Keratinocyte (primary cell): ENCODE results near the gene UBE2F. TPM values are rescaled to one million over a fixed set of nuclear protein-coding genes. Genes with fewer than 3 reads are reported as not detected.

Source experiments
- DNase-seq: peaks from one replicate; pipeline ENCODE4 v3.0.0-alpha.2; 2011; ENCODE audit warnings: low read depth, missing footprints, low spot score
- FAIRE-seq: peaks from 2 replicates; lab custom pipeline; 2011; peaks lifted over from hg19 to GRCh38; lab: Jason Lieb, UNC
- H2AFZ ChIP-seq: 2 replicates; pipeline ENCODE4 v1.6.0; 2012; ENCODE audit warnings: low read length, control low read depth, inconsistent platforms; ENCODE audit not compliant: control insufficient read depth
- H3K27ac ChIP-seq: 2 replicates; pipeline ENCODE4 v1.5.1; 2011; ENCODE audit warnings: low read length; ENCODE audit not compliant: control insufficient read depth, insufficient read depth
- H3K27me3 ChIP-seq: 3 replicates; pipeline ENCODE4 v1.6.0; 2011; ENCODE audit warnings: low read length; ENCODE audit not compliant: control insufficient read depth, insufficient read depth; ENCODE audit errors: extremely low read depth
- H3K36me3 ChIP-seq, 2 experiments: 2 replicates in 1 of 2; 3 replicates in 1 of 2; pipeline ENCODE4 v1.5.1; 2011; ENCODE audit warnings: low read length in 2 of 2, mild to moderate bottlenecking in 1 of 2; ENCODE audit not compliant: control insufficient read depth in 2 of 2, insufficient read depth in 2 of 2; ENCODE audit errors: extremely low read depth in 1 of 2
- H3K4me1 ChIP-seq: 3 replicates; pipeline ENCODE4 v1.5.1; 2011; ENCODE audit warnings: low read length; ENCODE audit not compliant: control insufficient read depth, insufficient read depth; ENCODE audit errors: extremely low read depth
- H3K4me2 ChIP-seq: 3 replicates; pipeline ENCODE4 v1.6.0; 2011; ENCODE audit warnings: low read depth, low read length; ENCODE audit not compliant: control insufficient read depth, insufficient read depth; ENCODE audit errors: extremely low read depth
- H3K4me3 ChIP-seq, 3 experiments: fragments of 200-600 bp in 1 of 3; sonication (generic) in 1 of 3; 2 replicates in 2 of 3; 3 replicates in 1 of 3; pipeline ENCODE4 v1.5.1; 2011 to 2016; ENCODE audit warnings: low read length in 3 of 3, mild to moderate bottlenecking in 3 of 3, control low read depth in 2 of 3, inconsistent platforms in 1 of 3, low read depth in 1 of 3, mixed read lengths in 1 of 3, mixed run types in 1 of 3, moderate library complexity in 1 of 3; ENCODE audit not compliant: control insufficient read depth in 2 of 3, insufficient read depth in 2 of 3; ENCODE audit errors: extremely low read depth in 1 of 3
- H3K79me2 ChIP-seq: 2 replicates; pipeline ENCODE4 v1.6.0; 2012; ENCODE audit warnings: low read length; ENCODE audit not compliant: control insufficient read depth, insufficient read depth
- H3K9ac ChIP-seq: 3 replicates; pipeline ENCODE4 v1.6.0; 2011; ENCODE audit warnings: low read length; ENCODE audit not compliant: control insufficient read depth, insufficient read depth; ENCODE audit errors: extremely low read depth
- H3K9me1 ChIP-seq: 3 replicates; pipeline ENCODE4 v1.6.0; 2011; ENCODE audit warnings: low read length; ENCODE audit not compliant: control insufficient read depth, insufficient read depth; ENCODE audit errors: extremely low read depth
- H3K9me3 ChIP-seq: 2 replicates; pipeline ENCODE4 v1.5.1; 2012; ENCODE audit warnings: low read depth, low read length; ENCODE audit not compliant: control insufficient read depth
- H4K20me1 ChIP-seq: 3 replicates; pipeline ENCODE4 v1.6.0; 2011; ENCODE audit warnings: low read length; ENCODE audit not compliant: control insufficient read depth, insufficient read depth; ENCODE audit errors: extremely low read depth
- CTCF ChIP-seq, 3 experiments: IDR thresholded peaks in 1 of 3; conservative IDR thresholded peaks in 1 of 3; optimal IDR thresholded peaks in 1 of 3; 2 replicates in 2 of 3; 3 replicates in 1 of 3; pipeline versions ENCODE3 to v1.5.1; 2011; ENCODE audit warnings: low read length in 3 of 3, mild to moderate bottlenecking in 3 of 3, moderate library complexity in 2 of 3, control low read depth in 1 of 3, inconsistent platforms in 1 of 3; ENCODE audit not compliant: insufficient read depth in 2 of 3; ENCODE audit errors: extremely low read depth in 1 of 3
- EZH2 ChIP-seq: IDR thresholded peaks from one replicate; pipeline ENCODE4 v1.6.1; 2012; ENCODE audit warnings: inconsistent platforms, mild to moderate bottlenecking, low read length, moderate library complexity
- dilution Hi-C: fragments of 300-500 bp; cut with MboI; formaldehyde crosslinking; loops from one replicate; pipeline ENCODE4 v1.7.0; 2020; ENCODE audit warnings: low sequenced_read_pairs; ENCODE audit not compliant: extremely low pct_ligation_motif_present
- polyA plus RNA-seq, 5 experiments: library from polyadenylated mRNA; depleted of rRNA in 3 of 5; stranded (reverse) in 3 of 5; stranded (forward) in 1 of 5; unstranded in 1 of 5; fragments of >200 nt; gene quantifications; 1 replicate in 1 of 5; 2 replicates in 3 of 5; 3 replicates in 1 of 5; pipeline versions ENCODE4 v1.2.1 to v1.2.3, GENCODE V29; 2011 to 2012; ENCODE audit warnings: missing spikeins in 2 of 5, low read depth in 1 of 5, low replicate concordance in 1 of 5

UBE2F gene
- polyA plus RNA-seq, 1 donor (not counting 4 experiments of a cell fraction or from before 2014, with no cell fraction given) = 95.6 TPM

GRCh38 chr2:237995036-237995435 is 28.2 kb downstream of the UBE2F start:
- no peaks in the 10 kb centered on the region for H3K9me1 ChIP-seq
- no peak overlapping the region for H3K4me3 ChIP-seq
- H3K9me3 ChIP-seq = no peaks in the 10 kb centered on the region
- H3K27ac ChIP-seq = no peak overlapping the region
- no peak for TF ChIP-seq CTCF (optimal IDR thresholded peaks at IDR 0.05 in 1 of 3, IDR thresholded peaks at IDR 0.05 in 1 of 3, conservative IDR thresholded peaks at IDR 0.05 in 1 of 3; ENCODE audit: extremely low read depth in 1 of 3, insufficient read depth in 2 of 3, low read length in 3 of 3)
- no peak for TF ChIP-seq EZH2
- no peak overlapping the region for H3K4me2 ChIP-seq
- dilution Hi-C loops = no loop called here
- no peaks in the 10 kb centered on the region for H4K20me1 ChIP-seq
- peaks cover 8% of the 10 kb centered on the region in 2 experiments for H3K36me3 ChIP-seq
- H3K4me1 ChIP-seq = no peaks in the 10 kb centered on the region
- no peak overlapping the region for H2AFZ ChIP-seq
- H3K79me2 ChIP-seq = peaks cover 9% of the 10 kb centered on the region
- no peak for DNase-seq
- H3K9ac ChIP-seq = no peak overlapping the region
- H3K27me3 ChIP-seq = no peaks in the 10 kb centered on the region
- FAIRE-seq = no peak

- Histone ChIP-seq H3K4me1 (no peaks in the 10 kb centered on the region), H3K4me3 (no peak overlapping the region), H3K9me3 (no peaks in the 10 kb centered on the region), H3K36me3 (peaks cover 8 to 10% of the 10 kb centered on the region in 2 experiments), H2AFZ (no peak overlapping the region), H3K27me3 (no peaks in the 10 kb centered on the region), H3K9ac (no peak overlapping the region), H3K27ac (no peak overlapping the region), H3K9me1 (no peaks in the 10 kb centered on the region), H3K79me2 (peaks cover 9% of the 10 kb centered on the region), H3K4me2 (no peak overlapping the region), H4K20me1 (no peaks in the 10 kb centered on the region)
- dilution Hi-C loops = no loop called here
- DNase-seq (no peak), FAIRE-seq (no peak)
- TF ChIP-seq CTCF (optimal IDR thresholded peaks at IDR 0.05 in 1 of 3, IDR thresholded peaks at IDR 0.05 in 1 of 3, conservative IDR thresholded peaks at IDR 0.05 in 1 of 3; ENCODE audit: extremely low read depth in 1 of 3, insufficient read depth in 2 of 3, low read length in 3 of 3) = no peak
Observed at GRCh38 chr2:237996021-237996593, 29.3 kb downstream of the UBE2F start.
